Peyer's patch (tissue), 4 donors: ENCODE measurements around the gene RGS17.

Source experiments
- POLR2A ChIP-seq, 2 donors: fragments of 450-650 bp; IDR thresholded peaks; one replicate each; pipeline ENCODE4 v1.5.1; 2017; ENCODE audit warnings: antibody characterized with exemption in 2 of 2, mild to moderate bottlenecking in 2 of 2, moderate library complexity in 2 of 2
- TF ChIP-seq, protein P1 (sequence below), 6 experiments: fragments of 450-650 bp in 4 of 6; fragments of 200-600 bp in 2 of 6; sonication (generic) in 1 of 6; IDR thresholded peaks; one replicate each; pipeline ENCODE4 v1.5.1; 2017 to 2019; ENCODE audit warnings: antibody characterized with exemption in 6 of 6, mild to moderate bottlenecking in 3 of 6, moderate library complexity in 1 of 6

- TF ChIP-seq, protein P1, sequence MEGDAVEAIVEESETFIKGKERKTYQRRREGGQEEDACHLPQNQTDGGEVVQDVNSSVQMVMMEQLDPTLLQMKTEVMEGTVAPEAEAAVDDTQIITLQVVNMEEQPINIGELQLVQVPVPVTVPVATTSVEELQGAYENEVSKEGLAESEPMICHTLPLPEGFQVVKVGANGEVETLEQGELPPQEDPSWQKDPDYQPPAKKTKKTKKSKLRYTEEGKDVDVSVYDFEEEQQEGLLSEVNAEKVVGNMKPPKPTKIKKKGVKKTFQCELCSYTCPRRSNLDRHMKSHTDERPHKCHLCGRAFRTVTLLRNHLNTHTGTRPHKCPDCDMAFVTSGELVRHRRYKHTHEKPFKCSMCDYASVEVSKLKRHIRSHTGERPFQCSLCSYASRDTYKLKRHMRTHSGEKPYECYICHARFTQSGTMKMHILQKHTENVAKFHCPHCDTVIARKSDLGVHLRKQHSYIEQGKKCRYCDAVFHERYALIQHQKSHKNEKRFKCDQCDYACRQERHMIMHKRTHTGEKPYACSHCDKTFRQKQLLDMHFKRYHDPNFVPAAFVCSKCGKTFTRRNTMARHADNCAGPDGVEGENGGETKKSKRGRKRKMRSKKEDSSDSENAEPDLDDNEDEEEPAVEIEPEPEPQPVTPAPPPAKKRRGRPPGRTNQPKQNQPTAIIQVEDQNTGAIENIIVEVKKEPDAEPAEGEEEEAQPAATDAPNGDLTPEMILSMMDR (IDR thresholded peaks at IDR 0.05): no peak
- TF ChIP-seq POLR2A (IDR thresholded peaks at IDR 0.05): no peak
Measured at GRCh38 chr6:153138930-153139329, 7.8 kb upstream of the RGS17 start.
